A673 (cell line): ENCODE measurements around the gene GABRA5. TPM values are rescaled to one million over a fixed set of nuclear protein-coding genes. Genes with fewer than 3 reads are reported as not detected.

ENCODE experiments used
- BruUV-seq: library from RNA; stranded (reverse); fragments of 400-500 nt; replicated peaks from 2 replicates; lab custom pipeline; 2021; lab: Mats Ljungman, UMichigan
- CTCF ChIA-PET: fragments of 300-600 bp; sonication (Branson Sonifier 250); formaldehyde crosslinking; loops from one replicate; lab custom pipeline; 2022; ENCODE audit warnings: antibody characterized with exemption; lab: Charles Lee
- POLR2A ChIA-PET: fragments of 300-600 bp; sonication (Branson Sonifier 250); formaldehyde crosslinking; loops from one replicate; lab custom pipeline; 2022; ENCODE audit warnings: antibody characterized with exemption; ENCODE audit not compliant: low non-redundant PET; lab: Charles Lee
- DNase-seq: peaks from one replicate; pipeline ENCODE4 v3.0.0-alpha.2; 2015; ENCODE audit warnings: low spot score
- H3K27ac ChIP-seq: fragments of 200-600 bp; sonication (generic); 2 replicates; pipeline ENCODE4 v1.5.1; 2016; ENCODE audit warnings: mixed run types, low read depth, mild to moderate bottlenecking, mixed read lengths, antibody characterized with exemption, low read length; ENCODE audit not compliant: poor library complexity, severe bottlenecking
- H3K27me3 ChIP-seq: fragments of 200-600 bp; sonication (generic); replicated peaks from 2 replicates; pipeline ENCODE4 v1.6.1; 2017; ENCODE audit warnings: mixed run types, low read depth, mild to moderate bottlenecking, mixed read lengths, antibody characterized with exemption, low read length; ENCODE audit not compliant: insufficient read depth, poor library complexity
- H3K36me3 ChIP-seq: fragments of 200-600 bp; sonication (generic); 2 replicates; pipeline ENCODE4 v1.6.1; 2016; ENCODE audit warnings: mixed run types, mild to moderate bottlenecking, mixed read lengths, antibody characterized with exemption, low read length; ENCODE audit not compliant: insufficient read depth, poor library complexity, severe bottlenecking
- H3K4me1 ChIP-seq: fragments of 200-600 bp; sonication (generic); 2 replicates; pipeline ENCODE4 v1.6.1; 2017; ENCODE audit warnings: mixed run types, mild to moderate bottlenecking, mixed read lengths, antibody characterized with exemption, low read length; ENCODE audit not compliant: insufficient read depth, poor library complexity, severe bottlenecking
- H3K4me3 ChIP-seq: fragments of 200-600 bp; sonication (generic); 2 replicates; pipeline ENCODE4 v1.5.1; 2016; ENCODE audit warnings: low read depth, mixed run types, mild to moderate bottlenecking, mixed read lengths, low read length; ENCODE audit not compliant: poor library complexity, severe bottlenecking
- H3K9me3 ChIP-seq: fragments of 200-600 bp; sonication (generic); 2 replicates; pipeline ENCODE4 v1.6.1; 2016; ENCODE audit warnings: mixed run types, low read depth, mild to moderate bottlenecking, mixed read lengths, antibody characterized with exemption, low read length; ENCODE audit not compliant: poor library complexity, severe bottlenecking
- CTCF ChIP-seq: fragments of 300-800, 200-600 bp; sonication (generic); conservative IDR thresholded peaks from 2 replicates; pipeline ENCODE4 v1.5.1; 2017; ENCODE audit warnings: low read depth, mild to moderate bottlenecking, antibody characterized with exemption, low read length, moderate library complexity, mixed read lengths
- EZH2 ChIP-seq: fragments of 200-600 bp; sonication (generic); IDR thresholded peaks from 2 replicates; pipeline ENCODE4 v1.6.1; 2017; ENCODE audit warnings: borderline replicate concordance, low read depth, mild to moderate bottlenecking, mixed read lengths, antibody characterized with exemption, low read length; ENCODE audit not compliant: poor library complexity, severe bottlenecking
- intact Hi-C: fragments of 100-400 bp; cut with micrococcal nuclease; formaldehyde crosslinking; loops from one replicate; pipeline ENCODE4 v1.10.0; 2022; ENCODE audit not compliant: unreplicated experiment
- total RNA-seq: library from RNA; stranded (reverse); gene quantifications from 2 replicates; pipeline ENCODE4 v1.2.3, GENCODE V29; 2021

GABRA5 gene
- total RNA-seq, 1 experiment from 2014 or later = not detected

DNA sequence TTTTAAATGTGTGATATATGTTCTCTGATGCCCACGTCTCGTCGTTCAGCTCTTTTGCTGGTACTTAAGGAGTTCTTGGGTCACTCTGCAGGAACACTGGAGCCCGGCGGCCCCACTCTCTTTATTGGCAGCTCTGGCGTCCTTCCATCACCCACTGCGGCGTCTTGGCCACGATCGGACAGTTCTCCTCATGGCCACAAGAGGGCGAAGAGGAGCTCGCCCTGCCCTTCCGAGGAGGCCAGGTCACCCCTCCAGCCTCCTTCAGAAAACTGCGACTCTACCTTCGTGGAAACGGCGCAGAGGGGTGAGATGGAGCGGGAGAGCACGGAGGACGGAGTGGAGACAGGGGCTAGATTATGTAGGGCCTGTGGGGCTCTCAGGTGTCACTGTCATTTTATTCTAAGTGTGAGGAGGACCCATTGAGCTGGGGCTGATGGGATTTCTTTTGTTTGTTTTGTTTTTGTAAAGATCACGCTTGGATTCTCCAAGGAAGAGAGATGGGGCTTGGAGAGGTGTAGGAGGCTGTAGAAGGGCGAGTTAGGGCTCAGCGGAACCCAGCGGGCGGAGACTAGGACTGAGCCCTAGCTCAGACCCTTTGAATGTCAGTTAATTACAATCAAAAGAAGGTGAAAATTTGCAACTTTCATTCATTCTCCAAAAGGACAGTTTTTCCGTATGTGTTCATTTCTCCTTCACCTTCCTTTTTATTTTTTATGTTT is 28.0 kb upstream of the GABRA5 start:
- Histone ChIP-seq H3K9me3 (peaks cover 38% of the 10 kb centered on the region), H3K27ac (no peak overlapping the region), H3K36me3 (no peaks in the 10 kb centered on the region), H3K27me3 (no peaks in the 10 kb centered on the region), H3K4me3 (no peak overlapping the region), H3K4me1 (no peaks in the 10 kb centered on the region)
- BruUV-seq = no TSS peak
- intact Hi-C loops = no loop called here
- CTCF ChIA-PET = no interaction called here
- no peak for TF ChIP-seq EZH2
- TF ChIP-seq CTCF = peak; percentile 39
- POLR2A ChIA-PET = no interaction called here
- no peak for DNase-seq

DNA sequence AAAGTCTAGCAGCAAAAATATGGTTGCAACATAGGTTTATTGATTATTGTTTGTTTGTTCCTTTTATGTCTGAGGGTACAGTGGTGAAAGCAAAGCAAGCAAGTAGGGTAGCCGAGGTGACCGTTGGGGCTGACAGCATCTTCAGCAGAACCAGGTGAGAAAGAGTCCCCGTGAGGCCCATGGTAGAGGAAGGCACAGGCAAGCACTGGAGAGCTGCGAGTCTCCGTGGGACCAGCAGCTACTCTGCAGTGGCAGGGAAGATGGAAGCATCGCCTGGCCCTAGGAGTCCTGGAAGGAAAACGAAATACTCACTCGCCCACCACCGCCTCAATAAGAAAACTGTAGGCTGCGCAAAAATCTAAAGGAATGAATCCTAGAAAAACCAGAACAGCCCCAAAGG is 25.3 kb upstream of the GABRA5 start:
- no peaks in the 10 kb centered on the region for H3K36me3 ChIP-seq
- intact Hi-C loops = no loop called here
- H3K27ac ChIP-seq = no peak overlapping the region
- TF ChIP-seq EZH2 (no peak), CTCF (no peak)
- POLR2A ChIA-PET = no interaction called here
- H3K27me3 ChIP-seq = no peaks in the 10 kb centered on the region
- DNase-seq = no peak
- H3K9me3 ChIP-seq = peaks cover 41% of the 10 kb centered on the region
- CTCF ChIA-PET = no interaction called here
- no TSS peak for BruUV-seq
- no peaks in the 10 kb centered on the region for H3K4me1 ChIP-seq
- H3K4me3 ChIP-seq = no peak overlapping the region

GRCh38 chr15:26841941-26842340 is 24.9 kb upstream of the GABRA5 start:
- Histone ChIP-seq H3K4me1 (no peaks in the 10 kb centered on the region), H3K27ac (no peak overlapping the region), H3K27me3 (no peaks in the 10 kb centered on the region), H3K4me3 (no peak overlapping the region), H3K36me3 (no peaks in the 10 kb centered on the region), H3K9me3 (peaks cover 37% of the 10 kb centered on the region)
- intact Hi-C loops = no loop called here
- TF ChIP-seq EZH2 = no peak
- TF ChIP-seq CTCF = no peak
- no TSS peak for BruUV-seq
- no peak for DNase-seq
- ChIA-PET CTCF (no interaction called here), POLR2A (no interaction called here)
